Testis (tissue), 3 donors: ENCODE measurements around the gene PGC. TPM values are rescaled to one million over a fixed set of nuclear protein-coding genes. Genes with fewer than 3 reads are reported as not detected.

Experiments
- DNase-seq: peaks from one replicate; pipeline ENCODE4 v3.0.0-alpha.2; 2019
- H3K27ac ChIP-seq, 2 donors: fragments of 200-600 bp; sonication (generic); one replicate each; pipeline ENCODE4 v1.5.1; 2019
- H3K27me3 ChIP-seq: fragments of 200-600 bp; sonication (generic); one replicate; pipeline ENCODE4 v1.5.1; 2019
- H3K36me3 ChIP-seq: fragments of 200-600 bp; sonication (generic); one replicate; pipeline ENCODE4 v1.5.1; 2017; ENCODE audit warnings: low read depth; ENCODE audit errors: missing control alignments
- H3K4me1 ChIP-seq: fragments of 200-600 bp; sonication (generic); one replicate; pipeline ENCODE4 v1.5.1; 2019
- H3K4me3 ChIP-seq, 2 donors: fragments of 200-600 bp; sonication (generic); one replicate each; pipeline ENCODE4 v1.5.1; 2017 to 2019
- H3K9me3 ChIP-seq: fragments of 200-600 bp; sonication (generic); one replicate; pipeline ENCODE4 v1.5.1; 2017
- CTCF ChIP-seq, 3 experiments: fragments of 450-650 bp in 2 of 3; fragments of 200-600 bp in 1 of 3; sonication (generic) in 1 of 3; IDR thresholded peaks; one replicate each; pipeline ENCODE4 v1.5.1; 2016 to 2019; ENCODE audit warnings: antibody characterized with exemption in 3 of 3, mild to moderate bottlenecking in 2 of 3, moderate library complexity in 1 of 3
- POLR2A ChIP-seq: fragments of 450-650 bp; IDR thresholded peaks from one replicate; pipeline ENCODE4 v1.6.1; 2017; ENCODE audit warnings: antibody characterized with exemption, mild to moderate bottlenecking, moderate library complexity
- WGBS, 2 donors: methylation state at CpG; one replicate each; pipeline ENCODE4 v1.1.5; 2018; 5-methylcytosine and 5-hydroxymethylcytosine counted together
- intact Hi-C: fragments of 100-400 bp; cut with DNase I; formaldehyde crosslinking; loops from one replicate; pipeline ENCODE4 v1.15.1; 2023; ENCODE audit warnings: low total_unique reads
- polyA plus RNA-seq: library from polyadenylated mRNA; stranded (reverse); fragments of 350-450 nt; fragmentation: Illumina TruSeq; extraction: RNeasy Lipid Tissue Mini Kit (QIAGEN cat#74804); gene quantifications from one replicate; pipeline ENCODE4 v1.2.3, GENCODE V29; 2014; ENCODE audit warnings: low read depth, low replicate concordance; ENCODE audit not compliant: insufficient read depth
- total RNA-seq, 2 donors: library from RNA; depleted of rRNA; stranded (reverse); fragments of >200 nt; gene quantifications; one replicate each; pipeline ENCODE4 v1.2.3, GENCODE V29; 2016

The PGC gene
- total and polyA plus RNA-seq, 3 donors from 2014 or later = 0.42 to 1.3 TPM; not detected in 1

- H3K27me3 ChIP-seq = no peaks in the 10 kb centered on the region
- no peak overlapping the region for H3K27ac ChIP-seq
- H3K9me3 ChIP-seq = no peaks in the 10 kb centered on the region
- 100% methylated on average over 1 of the region's 1 CpG for WGBS, 2 donors
- no peaks in the 10 kb centered on the region for H3K36me3 ChIP-seq
- H3K4me3 ChIP-seq = no peak overlapping the region
- intact Hi-C loops = no loop called here
- H3K4me1 ChIP-seq = peaks cover 8% of the 10 kb centered on the region
- TF ChIP-seq POLR2A = no peak
- no peak for TF ChIP-seq CTCF (IDR thresholded peaks at IDR 0.05)
- DNase-seq = no peak
These were observed 42.8 kb upstream of the PGC start for GRCh38 chr6:41790045-41790444.

GRCh38 chr6:41789390-41789724 lies 42.2 kb upstream of the PGC start:
- Histone ChIP-seq H3K27ac (no peak overlapping the region), H3K4me1 (peaks cover 8% of the 10 kb centered on the region)

GRCh38 chr6:41787219-41787917 lies 40.2 kb upstream of the PGC start, which contains the start of gene TOMM6:
Gene TOMM6, plus strand, starts transcription at chr6:41787694. Its CDS starts 4 bp downstream, at chr6:41787698.
- no peaks in the 10 kb centered on the region for H3K27me3 ChIP-seq
- H3K36me3 ChIP-seq = no peaks in the 10 kb centered on the region
- H3K4me3 ChIP-seq = peak within 1 kb of the TSS; percentile 90 to 96
- H3K9me3 ChIP-seq = no peaks in the 10 kb centered on the region
- peak within 1 kb of the TSS; percentile 57 to 94 for H3K27ac ChIP-seq
- peak; percentile 97 for DNase-seq
- TF ChIP-seq CTCF (IDR thresholded peaks at IDR 0.05) = peak; percentile 83 to 97 (median 95)
- peak; percentile 44 for TF ChIP-seq POLR2A
- intact Hi-C loops = loop anchor here (5.0 kb wide), 2 partner anchors 135 to 260 kb away; partner anchors contain the start of genes BYSL and MED20
- H3K4me1 ChIP-seq = peaks cover 8% of the 10 kb centered on the region
- 1% methylated on average over 25 to 55 of the region's 55 CpGs for WGBS, 2 donors

More at GRCh38 chr6:41789390-41789724, 42.2 kb upstream of the PGC start:
- no peak overlapping the region for H3K4me3 ChIP-seq
- H3K27me3 ChIP-seq = no peaks in the 10 kb centered on the region
- no peaks in the 10 kb centered on the region for H3K9me3 ChIP-seq
- DNase-seq = no peak
- intact Hi-C loops = loop anchor here (5.0 kb wide), 2 partner anchors 133 to 258 kb away; partner anchors contain the start of genes BYSL and MED20
- 55 to 68% methylated on average over 3 of the region's 3 CpGs for WGBS, 2 donors
- TF ChIP-seq POLR2A (no peak), CTCF (IDR thresholded peaks at IDR 0.05) (no peak)
- no peaks in the 10 kb centered on the region for H3K36me3 ChIP-seq

- Histone ChIP-seq H3K4me3 (peak overlapping the region; percentile 90 to 96), H3K36me3 (no peaks in the 10 kb centered on the region), H3K27ac (peak overlapping the region; percentile 57 to 94), H3K9me3 (no peaks in the 10 kb centered on the region), H3K4me1 (peaks cover 9% of the 10 kb centered on the region), H3K27me3 (no peaks in the 10 kb centered on the region)
- TF ChIP-seq POLR2A (no peak), CTCF (IDR thresholded peaks at IDR 0.05) (peak; percentile 72 to 83 (median 74))
- peak; percentile 87 for DNase-seq
- WGBS, 2 donors = 1 to 4% methylated on average over 5 to 53 of the region's 58 CpGs
- intact Hi-C loops = loop anchor here (5.0 kb wide), 2 partner anchors 136 to 261 kb away; partner anchors contain the start of genes BYSL and MED20
These were observed 39.4 kb upstream of the PGC start for GRCh38 chr6:41786451-41787218.
